Neural progenitor cell (in vitro differentiated cells): ENCODE results near the gene SMIM31.

Source experiments
- CTCF ChIP-seq: fragments of 200-600 bp; sonication (generic); IDR thresholded peaks from 2 replicates; pipeline ENCODE4 v1.5.1; 2017; ENCODE audit warnings: antibody characterized with exemption, mild to moderate bottlenecking
- EZH2 ChIP-seq: fragments of 200-600 bp; sonication (generic); IDR thresholded peaks from 2 replicates; pipeline ENCODE4 v1.6.1; 2017; ENCODE audit warnings: antibody characterized with exemption, mild to moderate bottlenecking, moderate library complexity
- EZH2phosphoT487 ChIP-seq: fragments of 200-600 bp; sonication (generic); IDR thresholded peaks from 2 replicates; pipeline ENCODE4 v1.6.1; 2017; ENCODE audit warnings: antibody characterized with exemption

GRCh38 chr4:164716901-164717300, 37.0 kb upstream of the SMIM31 start:
- TF ChIP-seq CTCF (peak; percentile 29), EZH2 (no peak), EZH2phosphoT487 (no peak)
